Measurements from ENCODE around the gene R3HDM2.

The R3HDM2 gene

DNA sequence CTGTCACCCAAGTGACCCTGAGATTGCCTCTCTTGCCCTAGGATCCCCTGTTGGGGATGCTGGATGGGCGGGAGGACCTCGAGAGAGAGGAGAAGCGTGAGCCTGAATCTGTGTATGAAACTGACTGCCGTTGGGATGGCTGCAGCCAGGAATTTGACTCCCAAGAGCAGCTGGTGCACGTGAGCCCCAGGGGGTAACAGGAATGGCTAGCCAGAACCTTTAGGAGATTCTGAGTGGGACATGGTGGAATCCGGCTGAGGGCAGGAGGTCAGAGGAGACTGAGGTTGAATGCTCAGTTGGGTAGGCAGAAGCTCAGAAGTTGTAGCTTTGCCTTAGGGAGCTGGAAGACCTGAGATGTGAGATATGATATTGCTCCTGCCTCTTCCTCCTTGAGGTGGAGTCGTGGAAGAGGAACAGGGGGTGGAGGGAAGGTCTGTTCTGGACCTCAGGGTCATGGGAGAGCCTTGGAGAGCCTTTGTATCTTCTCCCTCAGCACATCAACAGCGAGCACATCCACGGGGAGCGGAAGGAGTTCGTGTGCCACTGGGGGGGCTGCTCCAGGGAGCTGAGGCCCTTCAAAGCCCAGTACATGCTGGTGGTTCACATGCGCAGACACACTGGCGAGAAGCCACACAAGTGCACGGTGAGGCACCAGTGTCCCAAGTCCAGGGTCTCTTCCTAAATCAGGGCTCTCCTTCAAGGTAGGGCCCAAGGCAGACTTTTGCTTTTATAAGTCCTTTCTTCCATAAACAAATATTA, 35.1 kb upstream of the R3HDM2 start:
- no peak for DNase-seq

DNA sequence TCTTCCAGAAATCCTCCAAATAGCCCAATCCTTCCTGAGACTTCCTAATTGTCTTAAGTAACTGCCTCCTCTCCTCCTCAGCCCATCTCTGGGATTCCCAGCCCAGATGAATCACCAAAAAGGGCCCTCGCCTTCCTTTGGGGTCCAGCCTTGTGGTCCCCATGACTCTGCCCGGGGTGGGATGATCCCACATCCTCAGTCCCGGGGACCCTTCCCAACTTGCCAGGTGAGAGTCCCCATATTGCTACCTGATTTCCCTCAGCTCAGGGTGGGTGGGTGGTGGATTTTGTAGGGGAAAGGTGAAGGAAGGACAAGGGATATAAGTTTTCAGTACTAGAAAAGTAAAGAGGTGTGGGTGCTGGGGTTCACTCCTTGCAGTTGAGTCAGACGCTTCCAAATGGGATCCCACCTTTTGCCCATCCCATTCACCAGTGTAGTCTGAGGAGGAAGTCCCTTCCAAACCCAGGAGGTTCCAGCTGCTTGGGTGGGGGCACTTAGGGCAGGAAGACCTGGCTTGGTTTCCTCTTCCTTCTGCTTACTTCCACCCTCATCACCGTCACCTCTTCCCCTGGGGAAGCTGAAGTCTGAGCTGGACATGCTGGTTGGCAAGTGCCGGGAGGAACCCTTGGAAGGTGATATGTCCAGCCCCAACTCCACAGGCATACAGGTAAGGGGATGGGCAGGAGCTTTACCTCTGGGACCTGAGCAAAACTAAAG, 34.3 kb upstream of the R3HDM2 start:
- DNase-seq, result no peak

DNA sequence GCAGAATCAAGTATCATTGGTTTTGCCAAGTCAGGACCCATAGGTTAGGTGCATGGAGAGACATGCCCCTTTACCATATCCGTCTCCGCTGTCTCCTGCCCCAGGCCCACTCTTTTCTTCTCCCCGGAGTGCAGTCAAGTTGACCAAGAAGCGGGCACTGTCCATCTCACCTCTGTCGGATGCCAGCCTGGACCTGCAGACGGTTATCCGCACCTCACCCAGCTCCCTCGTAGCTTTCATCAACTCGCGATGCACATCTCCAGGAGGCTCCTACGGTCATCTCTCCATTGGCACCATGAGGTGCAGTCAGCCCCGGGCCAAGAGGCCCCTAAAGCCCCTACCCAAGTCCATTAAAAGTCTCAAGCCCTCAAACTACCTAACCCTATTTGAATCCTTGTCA, 33.7 kb upstream of the R3HDM2 start:
- DNase-seq, result no peak

DNA sequence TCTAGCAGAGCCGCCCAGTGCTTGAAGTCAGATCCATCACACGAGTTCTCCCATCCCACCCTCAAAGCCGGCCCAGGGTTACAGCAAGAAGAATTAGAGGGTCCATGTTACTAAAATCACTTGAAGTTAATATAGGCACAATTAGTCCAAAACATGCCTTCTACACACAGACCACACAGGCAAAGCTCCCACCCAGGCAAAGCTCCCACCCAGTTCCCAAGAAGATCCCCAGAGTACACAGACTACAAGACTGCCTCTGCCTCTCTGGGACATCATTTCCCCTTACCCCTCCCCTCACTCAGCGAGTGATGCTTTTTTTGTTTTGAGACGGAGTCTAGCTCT, 32.0 kb upstream of the R3HDM2 start:
- DNase-seq, result no peak

DNA sequence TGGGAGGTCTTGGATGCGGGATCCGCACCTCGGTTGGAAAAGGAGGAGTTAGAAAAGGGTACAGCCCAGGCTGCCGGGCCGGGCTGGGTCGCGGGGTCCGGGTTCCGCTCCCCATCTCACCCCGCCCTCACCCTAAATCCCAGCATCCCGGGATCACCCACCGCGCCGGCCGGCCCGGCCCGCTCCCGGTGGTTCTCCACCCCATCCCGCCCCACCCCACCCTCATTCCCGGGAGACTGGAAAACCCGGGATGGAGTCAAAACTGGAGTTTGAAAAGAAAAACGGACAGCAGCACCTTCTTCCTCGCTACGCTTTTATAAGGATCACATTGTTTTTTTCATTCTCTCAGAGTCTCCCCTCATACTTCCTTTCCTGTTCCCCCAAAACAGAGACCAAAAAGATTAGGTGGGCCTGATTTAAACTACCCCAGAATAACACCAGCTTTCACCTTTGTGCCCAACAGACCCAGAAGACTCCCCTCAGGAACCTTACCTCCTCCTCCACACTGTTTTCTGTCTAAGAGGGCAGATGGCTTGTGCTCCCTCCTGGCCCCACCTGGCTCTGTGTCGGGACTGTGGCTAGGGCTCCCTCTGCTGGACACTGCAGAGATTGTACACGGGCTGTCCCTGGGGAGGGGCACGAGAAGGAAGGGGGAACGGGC, 31.5 kb upstream of the R3HDM2 start:
- DNase-seq, result peak; percentile 87

DNA sequence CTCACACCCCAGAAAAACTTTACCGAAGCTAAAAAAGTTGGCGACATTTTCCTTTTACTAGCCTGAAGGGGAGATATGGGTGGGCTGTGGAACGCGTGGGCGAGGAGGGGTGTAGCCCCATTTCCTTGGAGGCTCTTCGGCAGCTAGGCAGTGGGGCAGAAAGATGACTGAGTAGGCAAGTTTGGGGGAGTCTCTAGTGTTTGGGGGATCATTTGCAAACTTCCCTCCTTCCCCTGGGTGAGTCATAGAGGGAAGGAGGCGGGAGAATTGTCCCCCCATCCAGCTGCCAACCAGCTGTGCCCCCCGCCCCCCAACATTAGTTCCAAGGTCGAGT, 31.0 kb upstream of the R3HDM2 start:
- no peak for DNase-seq

DNA sequence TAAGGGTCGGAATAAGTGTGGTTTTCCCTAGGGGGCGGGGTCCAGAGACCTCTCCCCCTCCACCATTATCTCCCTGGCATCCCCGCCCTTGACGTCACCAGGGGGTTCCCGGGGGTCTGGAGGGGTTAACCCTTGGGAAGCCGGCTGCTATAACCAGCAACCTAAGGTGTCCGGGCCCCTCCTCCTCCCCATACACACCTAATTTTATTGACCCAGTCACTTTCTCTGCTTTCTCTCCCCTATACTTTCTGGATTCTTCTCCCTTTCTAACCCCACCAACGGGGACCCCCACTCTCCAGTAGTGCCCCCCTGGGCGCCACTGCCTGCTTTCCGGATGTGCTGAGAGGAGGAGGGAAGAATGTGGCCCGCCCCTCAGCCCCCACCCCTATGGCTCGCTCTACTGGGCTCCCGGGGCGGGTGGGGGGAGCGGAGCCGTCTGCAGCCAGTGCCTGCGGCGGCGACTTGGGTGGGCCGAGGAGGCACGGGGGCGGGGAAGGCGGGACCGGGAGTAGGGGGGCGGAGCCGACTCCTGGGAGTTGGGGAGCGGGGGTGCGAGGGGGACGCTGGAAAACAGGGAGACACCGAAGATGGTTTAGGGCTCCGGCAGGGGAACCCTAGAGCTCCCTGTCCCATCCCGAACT, 30.6 kb upstream of the R3HDM2 start:
- no peak for DNase-seq

DNA sequence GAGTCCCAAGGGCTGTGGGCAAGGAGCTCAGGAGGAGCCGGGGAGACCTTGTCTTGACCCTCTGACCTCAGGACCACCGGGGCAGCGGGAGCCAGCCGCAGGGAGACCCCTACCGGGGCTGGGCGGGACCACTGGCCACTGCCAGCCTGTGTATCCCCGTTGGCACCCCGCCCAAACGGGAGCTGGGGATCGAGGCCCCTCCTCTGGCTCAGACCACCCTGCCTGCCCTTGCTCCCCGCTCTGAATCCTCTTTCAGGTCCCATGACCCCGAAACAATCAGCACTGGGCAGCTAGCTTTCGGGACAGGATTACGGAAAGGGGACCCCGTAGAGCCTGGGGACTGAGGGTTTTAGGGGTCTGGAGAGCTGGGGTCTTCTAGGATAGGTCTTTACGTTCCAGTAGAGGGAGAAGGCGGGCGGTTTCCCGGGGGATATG, 30.0 kb upstream of the R3HDM2 start:
- DNase-seq, result no peak

DNA sequence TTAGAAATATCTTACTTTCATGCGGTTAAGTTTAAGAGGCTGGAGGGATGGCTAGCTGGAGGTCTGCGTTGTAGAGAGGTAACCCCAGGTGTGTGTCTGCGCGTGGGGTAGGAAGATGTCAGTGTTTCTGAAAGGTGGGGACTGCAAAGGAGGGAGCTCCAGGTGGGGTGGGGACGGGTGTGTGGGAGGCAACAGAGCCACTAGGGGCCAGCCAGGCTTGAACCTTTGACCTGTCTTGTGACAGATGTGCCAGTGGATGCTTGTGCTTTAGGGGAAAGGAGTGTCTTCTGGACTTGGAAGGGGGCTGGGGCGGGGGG, 29.6 kb upstream of the R3HDM2 start:
- DNase-seq, result no peak

DNA sequence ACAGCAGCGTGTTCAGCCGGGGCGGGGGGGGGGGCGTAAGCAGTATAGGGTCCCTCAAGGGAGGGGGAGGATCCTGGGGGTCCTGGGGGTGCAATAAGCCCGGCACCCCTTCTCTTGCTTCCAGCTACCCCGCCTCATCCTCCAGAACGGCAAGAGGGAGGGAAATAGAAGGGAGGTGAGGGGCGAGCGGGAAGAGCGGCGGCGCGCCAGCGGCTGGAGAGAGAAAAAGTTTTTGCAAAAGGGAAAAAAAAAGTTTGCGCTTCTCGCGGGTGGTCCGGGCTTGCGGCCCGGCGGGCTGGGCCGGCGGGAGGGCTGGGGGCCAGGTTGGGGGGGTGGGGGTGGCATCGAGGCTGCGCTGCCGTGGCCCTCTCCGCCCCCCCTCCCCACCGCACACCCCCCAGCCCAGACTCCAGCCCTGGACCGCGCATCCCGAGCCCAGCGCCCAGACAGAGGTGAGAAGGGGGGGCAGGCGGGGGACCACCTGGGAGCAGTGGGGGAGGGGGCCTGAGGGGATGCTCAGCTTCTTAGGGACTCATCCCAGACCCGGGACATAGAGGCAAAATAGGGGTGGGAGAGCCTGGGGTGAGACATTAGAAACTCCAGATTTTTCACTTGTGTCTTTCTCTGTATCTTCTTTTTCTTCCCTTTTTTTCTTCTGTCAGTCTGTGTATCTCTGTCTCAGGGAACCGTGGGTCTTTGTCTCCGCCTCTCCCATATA, 29.1 kb upstream of the R3HDM2 start, which contains the start of gene GLI1:
Gene GLI1 (plus strand): TSS at position 36 of the 718 bp plus-strand sequence. CDS start 3,907 bp downstream, outside the sequence.
- DNase-seq, result no peak

DNA sequence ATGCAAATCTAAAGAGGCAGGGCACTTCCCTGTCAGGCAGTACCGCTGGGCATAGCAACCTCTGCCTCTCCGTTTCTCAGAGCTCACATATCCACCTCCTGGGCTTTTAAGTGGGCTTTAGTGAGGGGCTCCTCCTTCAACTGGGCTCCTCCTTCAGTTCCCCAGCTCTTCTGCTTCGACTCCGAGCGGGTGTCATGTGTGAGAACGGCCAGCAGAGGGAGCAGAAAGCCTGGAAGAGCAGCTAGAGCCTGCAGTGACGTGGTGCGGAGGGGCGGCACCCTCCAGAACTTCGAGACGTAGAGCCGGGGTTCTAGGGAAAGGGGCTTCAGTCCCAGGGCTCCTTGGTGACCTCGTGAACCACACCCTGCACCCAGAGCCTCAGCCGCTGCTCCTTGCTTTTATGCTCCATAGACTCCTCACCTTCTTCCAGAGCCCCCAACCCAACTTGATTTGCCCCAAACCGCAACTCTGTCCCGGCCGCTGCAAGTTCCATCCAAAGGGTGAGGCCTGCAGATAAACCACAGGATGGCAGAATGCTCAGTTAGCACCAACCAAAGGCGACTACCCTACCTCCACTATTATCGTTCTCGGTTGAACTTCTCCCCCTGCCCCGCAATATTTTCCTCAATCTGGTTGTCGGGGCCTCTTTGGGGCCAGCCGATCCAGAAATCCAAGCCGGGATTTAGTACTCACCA, 28.4 kb upstream of the R3HDM2 start:
- peak; percentile 94 for DNase-seq

DNA sequence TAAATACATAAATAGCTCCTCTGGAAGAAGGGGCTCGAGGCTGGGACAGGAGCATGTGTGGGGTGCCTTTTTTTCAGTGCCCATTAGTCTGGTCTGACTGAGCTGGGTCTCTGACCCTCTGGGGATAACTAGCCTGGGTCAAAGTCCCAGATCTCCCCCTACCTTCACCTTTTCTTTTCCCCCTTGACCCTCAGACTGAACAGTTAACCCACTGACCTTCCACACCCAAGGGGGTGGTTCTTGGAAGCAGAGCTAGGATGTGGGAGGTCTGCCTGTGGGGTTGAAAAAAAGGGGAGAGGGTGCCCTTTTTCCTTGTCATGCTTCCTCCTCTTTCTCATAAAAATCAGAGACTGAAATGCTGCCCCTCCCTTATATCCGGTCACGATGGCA, 27.8 kb upstream of the R3HDM2 start:
- no peak for DNase-seq

DNA sequence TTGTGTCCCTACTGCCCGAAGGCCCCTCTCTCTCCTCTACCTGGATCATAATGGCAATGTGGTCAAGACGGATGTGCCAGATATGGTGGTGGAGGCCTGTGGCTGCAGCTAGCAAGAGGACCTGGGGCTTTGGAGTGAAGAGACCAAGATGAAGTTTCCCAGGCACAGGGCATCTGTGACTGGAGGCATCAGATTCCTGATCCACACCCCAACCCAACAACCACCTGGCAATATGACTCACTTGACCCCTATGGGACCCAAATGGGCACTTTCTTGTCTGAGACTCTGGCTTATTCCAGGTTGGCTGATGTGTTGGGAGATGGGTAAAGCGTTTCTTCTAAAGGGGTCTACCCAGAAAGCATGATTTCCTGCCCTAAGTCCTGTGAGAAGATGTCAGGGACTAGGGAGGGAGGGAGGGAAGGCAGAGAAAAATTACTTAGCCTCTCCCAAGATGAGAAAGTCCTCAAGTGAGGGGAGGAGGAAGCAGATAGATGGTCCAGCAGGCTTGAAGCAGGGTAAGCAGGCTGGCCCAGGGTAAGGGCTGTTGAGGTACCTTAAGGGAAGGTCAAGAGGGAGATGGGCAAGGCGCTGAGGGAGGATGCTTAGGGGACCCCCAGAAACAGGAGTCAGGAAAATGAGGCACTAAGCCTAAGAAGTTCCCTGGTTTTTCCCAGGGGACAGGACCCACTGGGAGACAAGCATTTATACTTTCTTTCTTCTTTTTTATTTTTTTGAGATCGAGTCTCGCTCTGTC, 26.1 kb upstream of the R3HDM2 start:
- no peak for DNase-seq

DNA sequence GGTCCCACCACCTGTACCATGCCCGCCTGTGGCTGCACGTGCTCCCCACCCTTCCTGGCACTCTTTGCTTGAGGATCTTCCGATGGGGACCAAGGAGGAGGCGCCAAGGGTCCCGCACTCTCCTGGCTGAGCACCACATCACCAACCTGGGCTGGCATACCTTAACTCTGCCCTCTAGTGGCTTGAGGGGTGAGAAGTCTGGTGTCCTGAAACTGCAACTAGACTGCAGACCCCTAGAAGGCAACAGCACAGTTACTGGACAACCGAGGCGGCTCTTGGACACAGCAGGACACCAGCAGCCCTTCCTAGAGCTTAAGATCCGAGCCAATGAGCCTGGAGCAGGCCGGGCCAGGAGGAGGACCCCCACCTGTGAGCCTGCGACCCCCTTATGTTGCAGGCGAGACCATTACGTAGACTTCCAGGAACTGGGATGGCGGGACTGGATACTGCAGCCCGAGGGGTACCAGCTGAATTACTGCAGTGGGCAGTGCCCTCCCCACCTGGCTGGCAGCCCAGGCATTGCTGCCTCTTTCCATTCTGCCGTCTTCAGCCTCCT, 25.4 kb upstream of the R3HDM2 start:
- peak; percentile 22 for DNase-seq

DNA sequence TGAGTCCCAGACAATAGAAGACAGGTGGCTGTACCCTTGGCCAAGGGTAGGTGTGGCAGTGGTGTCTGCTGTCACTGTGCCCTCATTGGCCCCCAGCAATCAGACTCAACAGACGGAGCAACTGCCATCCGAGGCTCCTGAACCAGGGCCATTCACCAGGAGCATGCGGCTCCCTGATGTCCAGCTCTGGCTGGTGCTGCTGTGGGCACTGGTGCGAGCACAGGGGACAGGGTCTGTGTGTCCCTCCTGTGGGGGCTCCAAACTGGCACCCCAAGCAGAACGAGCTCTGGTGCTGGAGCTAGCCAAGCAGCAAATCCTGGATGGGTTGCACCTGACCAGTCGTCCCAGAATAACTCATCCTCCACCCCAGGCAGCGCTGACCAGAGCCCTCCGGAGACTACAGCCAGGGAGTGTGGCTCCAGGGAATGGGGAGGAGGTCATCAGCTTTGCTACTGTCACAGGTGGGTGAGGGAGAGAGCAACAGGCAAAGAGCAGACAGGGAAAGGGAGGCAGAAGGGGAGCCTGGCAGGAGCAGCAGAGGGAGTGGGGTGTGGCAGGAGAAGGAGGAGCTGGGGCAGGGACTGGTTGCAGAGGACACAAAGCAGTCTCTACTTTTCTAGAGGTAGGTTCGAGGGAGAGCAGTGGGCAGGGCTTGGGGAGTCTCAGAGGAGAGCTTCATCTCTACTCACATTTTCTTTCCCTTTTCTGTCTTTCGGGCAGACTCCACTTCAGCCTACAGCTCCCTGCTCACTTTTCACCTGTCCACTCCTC, 24.7 kb upstream of the R3HDM2 start:
- no peak for DNase-seq

DNA sequence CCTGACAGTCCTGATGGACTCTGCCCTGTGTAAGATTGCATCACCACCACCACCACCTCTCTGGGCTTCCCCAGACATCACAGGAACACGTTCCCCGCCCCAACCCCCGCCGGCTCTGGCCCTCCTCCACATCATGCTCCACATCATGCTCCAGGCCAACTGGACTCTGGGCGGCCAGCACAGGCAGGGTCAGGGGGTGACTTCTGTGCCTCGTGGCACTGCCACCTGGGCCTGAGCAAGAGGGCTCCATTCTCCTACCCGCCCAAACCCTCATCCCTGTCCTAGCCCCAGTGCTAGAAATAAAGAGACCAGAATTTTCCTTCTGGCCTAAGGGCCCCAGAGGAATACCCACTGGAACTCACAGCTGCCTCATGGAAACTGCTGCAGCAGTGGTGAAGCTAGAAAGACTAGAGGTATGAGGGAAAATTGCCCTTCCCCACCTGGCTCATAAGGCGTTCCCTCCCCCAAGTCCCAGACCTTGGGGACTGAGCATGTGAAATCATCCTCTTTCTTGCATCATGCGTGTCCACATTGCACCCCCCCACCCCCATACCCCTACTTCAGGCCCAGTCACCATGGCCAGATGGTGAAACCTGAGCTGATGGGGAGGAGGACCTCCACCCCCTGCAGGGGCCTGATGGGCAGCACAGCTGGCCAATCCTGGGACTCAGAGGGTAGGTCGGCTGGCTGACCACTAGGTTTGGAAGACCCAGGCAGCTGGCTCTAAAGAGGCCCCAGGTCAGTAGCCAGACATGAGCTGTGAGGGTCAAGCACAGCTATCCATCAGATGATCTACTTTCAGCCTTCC, 23.9 kb upstream of the R3HDM2 start, which contains the start of gene INHBE:
Gene INHBE (plus strand): TSS at position 742 of the 808 bp plus-strand sequence. CDS start 230 bp downstream, outside the sequence.
- peak; percentile 42 for DNase-seq

DNA sequence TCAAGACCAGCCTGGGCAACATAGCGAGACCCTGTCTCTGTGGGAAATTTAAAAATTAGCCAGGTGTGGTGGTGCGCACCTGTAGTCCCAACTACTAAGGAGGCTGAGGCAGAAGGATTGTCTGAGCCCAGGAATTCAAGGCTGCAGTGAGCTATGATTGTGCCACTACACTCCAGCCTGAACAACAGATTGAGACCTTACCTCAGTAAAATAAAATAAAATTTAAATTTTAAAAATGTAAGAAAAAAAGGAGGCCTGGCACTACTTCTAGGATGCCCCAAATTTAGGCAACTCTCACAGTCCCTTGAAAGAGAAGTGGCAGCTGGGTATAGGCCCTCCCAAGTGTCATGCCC, 23.3 kb upstream of the R3HDM2 start:
- no peak for DNase-seq

DNA sequence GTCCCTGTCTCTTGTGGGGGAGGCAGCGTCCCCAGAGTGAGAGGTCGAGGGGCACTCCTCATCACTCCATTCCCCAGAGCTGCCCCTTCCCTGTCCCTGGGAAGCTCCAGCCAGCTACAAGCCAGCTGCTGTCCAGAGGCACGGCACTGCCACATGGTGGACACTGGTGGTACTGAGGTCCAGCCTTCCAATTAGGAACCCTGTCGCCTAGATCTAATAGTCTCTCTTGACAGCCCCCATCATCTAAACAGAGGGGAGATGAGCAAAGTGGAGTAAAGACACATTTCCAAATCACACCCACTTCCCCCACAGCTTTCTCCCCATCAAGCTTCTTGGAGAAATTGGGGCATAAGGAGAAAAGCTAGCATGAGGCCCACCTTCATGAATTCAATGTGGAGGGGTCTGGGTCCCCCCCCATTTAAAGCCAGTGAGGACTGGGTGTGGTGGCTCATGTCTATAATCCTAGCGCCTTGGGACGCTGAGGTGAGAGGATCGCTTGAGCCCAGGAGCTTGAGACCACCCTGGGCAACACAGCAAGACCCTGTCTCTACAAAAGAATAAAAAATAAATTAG, 22.2 kb upstream of the R3HDM2 start:
- DNase-seq, result peak; percentile 32

Data from NCI-H2029 treated with DMSO at 0.1 percent for 48 hours (cell line).